Measurements from ENCODE around the gene LIG3.

- TF ChIP-seq CTCF (IDR thresholded peaks at IDR 0.05) (no peak), POLR2A (IDR thresholded peaks at IDR 0.05) (no peak)
Measured at GRCh38 chr17:34979650-34980352, 511 bp upstream of the LIG3 start.

Data from adrenal gland (tissue), 5 donors.